Measurements from ENCODE around the gene TTLL8.

The TTLL8 gene

DNA sequence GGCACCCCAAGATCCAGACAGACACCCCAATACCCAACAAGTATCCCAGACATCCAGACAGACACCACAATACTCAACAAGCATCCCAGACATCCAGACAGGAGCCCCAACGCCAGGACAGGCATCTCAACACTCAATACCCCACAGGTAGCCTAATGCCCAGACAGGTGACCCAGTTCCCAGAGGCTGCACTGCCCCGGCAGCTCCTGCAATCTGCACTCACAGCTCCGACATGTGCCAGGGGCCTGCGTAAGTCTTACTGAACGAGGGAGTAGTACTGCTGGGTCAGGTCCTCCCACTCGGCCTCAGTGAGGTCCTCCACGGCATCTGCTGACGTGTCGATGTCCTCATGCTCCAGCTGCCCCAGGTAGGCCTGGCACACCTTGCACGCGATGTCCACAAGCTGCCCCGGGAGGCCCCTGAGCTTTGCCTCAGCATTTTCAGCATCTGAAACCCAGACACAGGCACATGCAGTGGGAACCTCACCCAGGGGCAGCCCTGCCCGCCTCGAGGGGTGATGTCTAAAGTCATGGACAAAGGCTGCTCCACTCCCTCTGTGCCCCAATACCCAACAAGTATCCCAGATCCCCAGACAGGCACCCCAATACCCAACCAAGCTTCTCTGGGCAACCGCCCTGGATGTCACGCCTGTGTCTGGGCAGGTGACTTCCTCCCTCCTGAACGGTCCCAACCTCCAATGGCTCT, 16.6 kb downstream of the TTLL8 start:
- no peak for DNase-seq (ENCODE audit: low spot score)

DNA sequence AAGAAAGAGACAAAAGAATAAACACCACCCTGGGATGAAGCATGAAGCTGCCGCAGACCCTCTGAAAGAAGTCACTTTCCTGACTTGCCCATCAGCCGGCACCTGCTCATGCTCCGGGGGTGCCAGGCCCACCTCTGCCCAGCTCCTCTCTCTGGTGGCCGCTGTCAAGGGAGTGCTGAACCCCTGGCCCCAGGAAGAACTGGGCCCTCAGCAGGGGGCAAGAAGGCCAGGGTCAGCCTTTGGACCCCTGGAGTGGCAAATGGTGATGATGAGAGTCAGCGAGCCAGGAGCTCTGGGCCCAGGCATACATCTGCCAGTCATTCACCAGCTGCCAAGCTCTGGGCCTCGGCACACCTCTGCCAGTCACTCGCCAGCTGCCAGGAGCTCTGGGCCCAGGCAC, 17.4 kb downstream of the TTLL8 start:
- no peak for DNase-seq (ENCODE audit: low spot score)

DNA sequence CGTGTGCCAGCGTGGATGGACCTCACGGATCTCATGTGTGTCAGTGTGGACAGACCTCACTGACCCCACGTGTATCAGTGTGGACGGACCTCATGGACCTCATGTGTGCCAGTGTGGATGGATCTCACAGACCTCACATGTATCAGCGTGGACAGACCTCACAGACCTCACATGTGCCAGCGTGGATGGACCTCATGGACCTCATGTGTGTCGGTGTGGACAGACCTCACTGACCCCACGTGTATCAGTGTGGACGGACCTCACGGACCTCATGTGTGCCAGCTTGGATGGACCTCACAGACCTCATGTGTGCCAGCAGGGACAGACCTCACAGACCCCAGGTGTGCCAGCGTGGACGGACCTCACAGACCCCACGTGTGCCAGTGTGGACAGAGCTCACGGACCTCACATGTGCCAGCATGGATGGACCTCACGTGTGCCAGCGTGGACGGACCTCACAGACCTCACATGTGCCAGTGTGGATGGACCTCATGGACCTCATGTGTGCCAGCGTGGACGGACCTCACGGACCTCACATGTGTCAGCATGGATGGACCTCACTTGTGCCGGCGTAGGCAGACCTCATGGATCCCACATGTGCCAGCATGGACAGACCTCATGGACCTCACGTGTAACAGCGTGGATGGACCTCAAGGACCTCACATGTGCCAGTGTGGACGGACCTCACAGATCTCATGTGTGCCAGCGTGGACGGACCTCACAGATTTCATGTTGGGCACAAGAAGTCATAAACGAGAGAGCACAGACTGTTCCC, 18.2 kb downstream of the TTLL8 start:
- no peak for DNase-seq (ENCODE audit: low spot score)

DNA sequence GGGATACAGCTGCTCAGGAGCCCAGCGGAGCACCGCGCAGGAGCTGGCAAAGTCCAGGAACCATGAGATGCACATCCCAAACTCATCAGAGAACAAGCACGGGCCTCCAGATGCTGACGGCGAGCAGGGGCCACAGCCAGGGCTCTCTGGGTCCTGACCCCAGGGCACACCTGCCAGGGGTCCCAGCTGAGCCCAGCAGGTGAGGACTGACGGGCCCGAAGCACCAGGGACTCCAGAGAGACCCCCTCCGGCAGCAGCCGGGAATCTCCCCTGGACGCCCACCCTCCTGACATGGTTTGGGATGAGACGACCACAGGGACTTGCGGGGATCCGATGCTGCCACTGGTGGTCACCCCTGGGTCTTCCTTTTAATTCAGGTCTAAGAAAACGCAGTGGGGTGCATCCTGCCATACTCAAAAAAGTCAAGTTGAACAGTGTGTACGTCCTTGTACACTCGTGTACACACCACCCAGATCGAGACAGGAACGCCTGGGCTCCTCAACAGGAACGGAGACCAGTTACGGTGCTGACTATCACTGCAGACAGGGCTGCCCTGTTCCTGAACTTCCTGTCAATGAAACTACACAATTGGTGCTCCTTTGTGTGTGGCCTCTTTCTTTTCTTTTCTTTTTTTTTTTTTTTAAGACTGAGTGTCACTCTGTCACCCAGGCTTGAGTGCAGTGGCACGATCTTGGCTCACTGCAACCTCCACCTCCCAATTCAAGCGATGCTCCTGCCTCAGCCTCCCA, 21.9 kb downstream of the TTLL8 start:
- DNase-seq (ENCODE audit: low spot score) = no peak

DNA sequence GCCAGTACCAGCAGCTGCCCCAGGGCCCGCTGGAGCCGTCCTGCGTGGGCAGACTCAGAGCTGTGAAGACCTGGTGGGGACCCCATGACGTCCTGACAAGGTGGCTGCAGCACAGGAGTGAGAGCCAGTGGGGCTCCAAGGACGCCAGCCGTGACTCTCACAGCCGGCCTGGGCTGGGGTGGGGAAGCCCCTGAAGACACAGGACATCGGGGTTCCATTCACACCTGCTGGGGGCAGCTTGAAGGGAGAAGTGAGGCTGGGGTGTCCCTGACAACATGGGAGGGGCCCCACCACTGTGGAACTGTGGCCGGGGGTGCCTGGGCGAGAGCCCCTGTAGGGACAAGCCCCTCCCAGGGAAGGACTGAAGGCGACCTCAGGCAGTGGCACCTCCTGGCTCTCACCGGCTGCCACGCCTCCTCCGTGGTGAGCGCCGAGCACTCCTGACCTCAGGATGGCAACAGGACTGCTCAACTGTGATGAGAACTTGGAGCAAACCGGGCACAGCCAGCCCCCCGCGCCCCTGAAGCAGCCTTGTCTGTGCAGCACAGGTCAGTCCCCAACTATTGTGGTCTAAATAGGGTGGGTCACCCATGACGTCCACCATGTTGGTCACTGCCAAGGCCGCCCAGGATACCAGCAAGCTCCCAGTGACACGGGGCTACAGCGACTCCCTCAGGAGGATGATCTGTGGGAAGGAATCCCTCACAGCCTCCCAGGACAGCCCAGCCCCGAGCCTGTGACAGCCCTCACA, 22.8 kb downstream of the TTLL8 start:
- DNase-seq (ENCODE audit: low spot score) = no peak

DNA sequence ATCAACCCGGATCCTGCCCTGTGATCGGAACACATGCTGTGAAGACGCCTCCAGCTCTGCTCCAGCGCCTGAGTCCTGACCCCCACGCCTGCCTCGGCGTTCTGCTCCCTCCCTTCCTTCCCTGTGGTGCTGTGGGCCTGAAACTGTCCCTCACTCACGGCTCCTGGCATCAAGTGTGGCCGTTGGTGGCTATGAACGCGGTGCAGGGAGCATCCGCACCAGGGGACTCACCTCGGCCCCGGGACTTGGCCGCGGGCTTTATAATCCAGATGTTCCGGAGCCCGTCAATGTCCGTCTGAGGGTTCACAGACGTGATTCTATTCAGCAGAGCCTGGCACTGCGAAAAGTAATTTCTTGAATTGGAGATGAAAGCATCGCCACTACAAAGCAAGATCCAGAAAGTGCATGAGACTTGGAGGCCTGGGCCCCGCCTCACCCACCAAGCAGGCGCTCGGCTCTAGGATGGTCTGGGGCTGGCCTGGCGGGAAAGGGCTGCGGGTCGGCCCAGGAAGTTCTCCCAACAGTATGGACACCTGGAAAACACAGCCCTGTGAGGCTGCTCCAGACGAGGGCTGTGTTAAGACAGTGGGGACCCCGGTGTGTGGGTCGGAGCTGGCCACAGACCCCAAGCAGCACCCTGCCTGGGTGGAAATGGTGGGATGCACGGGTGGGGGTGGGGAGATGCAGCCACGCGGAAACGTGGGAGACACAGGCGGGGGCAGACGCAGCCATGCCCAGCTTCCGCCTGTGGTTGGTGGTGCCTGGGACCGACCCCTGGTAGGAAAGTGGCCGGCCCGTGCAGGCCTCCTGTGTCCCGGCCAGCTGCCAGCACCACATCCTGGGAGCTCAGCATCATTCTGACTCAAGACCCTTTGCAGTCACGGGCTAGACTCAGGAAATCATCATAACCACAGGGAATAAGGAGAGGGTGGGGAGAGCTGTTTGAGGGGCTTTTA, 23.7 kb downstream of the TTLL8 start:
- peak; percentile 9 for DNase-seq (ENCODE audit: low spot score)

DNA sequence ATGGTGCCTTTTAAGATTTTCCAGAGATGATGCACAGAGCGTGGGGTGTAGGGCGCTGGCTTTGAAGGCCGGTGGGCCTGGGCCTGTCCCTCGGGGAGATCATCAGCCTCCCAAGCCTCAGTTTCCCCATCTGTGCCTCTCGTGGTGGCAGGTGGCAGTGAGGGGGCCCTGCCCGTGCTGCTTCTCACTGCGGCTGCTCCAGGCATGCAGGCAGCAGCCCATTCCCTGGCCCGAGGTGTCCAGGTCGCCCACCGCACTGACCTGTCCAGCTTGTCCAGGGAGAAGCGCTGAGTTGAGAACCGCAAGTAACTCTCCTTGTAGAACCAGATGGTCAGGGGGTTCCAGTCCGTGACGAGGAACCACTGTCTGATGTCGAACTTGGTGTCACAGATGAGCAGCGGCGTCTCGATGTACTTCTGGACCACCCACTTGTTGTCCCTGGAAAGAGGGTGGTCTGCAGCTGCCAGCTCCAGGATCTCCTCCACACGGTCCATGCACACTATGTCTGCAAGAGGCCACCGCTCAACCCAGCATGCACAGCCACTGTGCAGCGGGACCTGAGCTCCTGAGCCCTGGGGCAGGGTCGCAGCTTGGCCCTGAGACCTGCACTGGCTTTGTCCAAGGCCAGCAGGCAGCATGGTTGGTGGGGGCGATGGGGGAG, 25.0 kb downstream of the TTLL8 start:
- no peak for DNase-seq (ENCODE audit: low spot score)

DNA sequence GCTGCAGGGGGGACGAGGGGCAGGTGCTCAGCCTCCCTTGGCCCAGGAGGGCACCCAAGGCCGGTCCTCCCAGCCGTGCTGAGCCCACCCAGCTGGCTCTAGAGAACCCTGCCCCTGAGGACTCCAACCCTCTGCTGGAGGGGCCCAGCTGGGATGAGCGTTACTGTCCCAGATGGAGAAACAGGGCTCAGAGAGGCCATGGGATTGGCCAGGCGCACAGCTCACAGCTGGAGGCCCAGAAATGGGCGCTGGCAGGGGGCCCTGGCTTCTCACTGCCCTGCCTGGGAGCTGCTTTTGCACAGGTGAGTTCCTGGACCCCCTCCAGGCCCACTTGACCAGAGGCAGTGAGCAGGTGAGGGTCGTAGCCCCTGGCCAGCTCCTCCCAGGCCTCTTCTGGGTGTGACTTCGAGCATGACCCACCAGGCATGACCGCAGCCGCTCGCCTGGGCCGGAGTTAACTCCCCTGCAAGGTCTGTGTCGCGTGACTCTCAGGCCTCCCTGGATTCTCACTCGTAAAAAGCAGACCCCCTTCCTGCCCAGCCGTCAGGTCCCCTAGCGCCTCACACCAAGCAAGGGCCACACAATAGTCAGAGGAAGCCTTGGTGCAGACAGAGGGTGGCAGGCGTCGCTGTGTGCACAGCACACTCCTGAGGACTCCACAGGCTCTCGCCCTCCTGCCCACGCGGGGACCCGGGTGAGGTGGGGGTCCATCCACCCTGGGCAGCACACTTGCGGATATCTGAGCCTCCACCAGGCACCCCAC, 25.8 kb downstream of the TTLL8 start:
- DNase-seq (ENCODE audit: low spot score) = no peak

DNA sequence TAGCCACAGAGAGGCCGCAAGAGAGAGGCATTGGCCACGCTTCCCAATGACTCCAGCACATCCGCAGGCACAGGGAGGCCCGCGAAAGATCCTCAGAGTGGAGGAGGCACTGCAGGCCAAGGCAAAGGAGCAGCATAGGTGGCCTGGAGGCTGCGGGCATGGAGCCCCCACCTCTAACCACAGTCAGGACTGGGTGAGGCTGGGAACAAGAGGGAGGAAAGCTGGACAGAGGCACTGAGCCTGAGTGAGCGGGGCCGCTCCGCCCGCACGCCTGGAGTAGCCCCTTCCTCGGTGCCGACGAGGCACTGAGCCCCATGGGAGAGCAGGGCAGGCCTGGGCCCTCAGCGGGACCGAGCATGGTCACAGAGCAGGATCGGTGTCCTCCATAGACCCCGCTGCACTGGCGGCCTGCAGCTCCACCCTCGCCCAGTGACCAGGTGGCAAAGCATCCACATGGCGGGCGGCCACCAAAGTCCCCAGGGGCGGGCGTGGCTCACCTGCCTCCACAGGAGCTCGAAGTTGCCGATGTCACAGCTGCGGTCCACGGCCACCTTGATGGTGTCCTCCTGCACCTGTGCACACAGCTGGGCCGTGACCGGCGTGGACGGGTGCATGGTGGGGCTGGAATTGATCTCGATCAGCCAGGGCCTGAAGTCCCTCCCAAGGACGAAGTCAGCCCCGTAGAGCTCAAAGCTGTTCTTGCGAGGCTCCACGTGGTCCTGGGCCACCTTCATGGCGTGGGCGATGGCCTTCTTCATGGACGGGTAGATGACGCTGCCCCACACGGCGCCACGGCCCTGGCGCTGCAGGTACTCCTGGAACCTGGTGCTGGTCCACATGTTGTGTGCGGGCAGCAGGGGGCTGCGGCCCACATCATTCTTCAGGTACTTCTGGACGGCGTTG, 26.7 kb downstream of the TTLL8 start:
- DNase-seq (ENCODE audit: low spot score) = peak; percentile 24

DNA sequence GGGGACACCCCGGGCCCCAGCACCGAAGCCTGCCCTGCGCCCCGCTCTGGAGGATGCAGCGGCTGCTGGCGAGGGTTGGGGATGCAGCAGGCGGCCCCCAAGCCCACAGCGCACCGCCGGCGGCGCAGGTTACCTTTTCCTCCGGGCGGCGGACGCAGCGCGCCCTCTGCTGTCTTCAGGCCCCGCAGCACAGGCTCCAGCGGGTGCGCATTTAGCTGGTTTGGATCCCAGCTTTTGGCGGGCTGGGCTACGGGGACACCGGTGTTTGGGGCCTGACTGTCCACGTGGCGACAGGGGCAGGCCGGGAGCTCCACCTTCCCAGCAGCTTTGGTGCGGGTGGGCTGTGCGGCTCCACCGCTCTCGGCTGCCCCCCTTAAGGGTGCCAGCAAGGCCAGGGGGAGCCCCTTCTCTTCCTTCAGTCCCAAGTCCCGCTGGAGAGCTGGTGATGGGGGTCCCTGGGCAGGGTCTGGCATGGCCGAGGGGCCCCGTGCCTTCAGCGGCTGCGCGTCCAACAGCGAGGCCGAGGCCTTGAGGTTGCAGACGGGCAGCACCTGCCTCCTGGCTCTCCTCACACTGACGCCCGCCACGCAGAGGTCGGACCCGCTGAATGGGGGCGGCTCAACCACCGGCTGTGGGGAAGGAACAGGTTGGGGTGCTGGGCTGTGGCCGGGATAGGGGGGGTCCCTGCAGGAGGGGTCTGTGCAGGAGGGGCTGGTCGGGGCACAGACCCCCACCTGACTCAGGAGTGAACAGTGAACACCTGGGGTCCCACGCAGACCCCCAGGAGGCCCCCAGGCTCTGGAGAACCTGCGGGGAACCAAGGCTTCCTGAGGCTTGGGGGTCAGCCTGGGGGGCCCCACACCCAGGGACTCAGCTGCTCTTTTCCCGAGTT, 27.6 kb downstream of the TTLL8 start:
- peak; percentile 94 for DNase-seq (ENCODE audit: low spot score)

DNA sequence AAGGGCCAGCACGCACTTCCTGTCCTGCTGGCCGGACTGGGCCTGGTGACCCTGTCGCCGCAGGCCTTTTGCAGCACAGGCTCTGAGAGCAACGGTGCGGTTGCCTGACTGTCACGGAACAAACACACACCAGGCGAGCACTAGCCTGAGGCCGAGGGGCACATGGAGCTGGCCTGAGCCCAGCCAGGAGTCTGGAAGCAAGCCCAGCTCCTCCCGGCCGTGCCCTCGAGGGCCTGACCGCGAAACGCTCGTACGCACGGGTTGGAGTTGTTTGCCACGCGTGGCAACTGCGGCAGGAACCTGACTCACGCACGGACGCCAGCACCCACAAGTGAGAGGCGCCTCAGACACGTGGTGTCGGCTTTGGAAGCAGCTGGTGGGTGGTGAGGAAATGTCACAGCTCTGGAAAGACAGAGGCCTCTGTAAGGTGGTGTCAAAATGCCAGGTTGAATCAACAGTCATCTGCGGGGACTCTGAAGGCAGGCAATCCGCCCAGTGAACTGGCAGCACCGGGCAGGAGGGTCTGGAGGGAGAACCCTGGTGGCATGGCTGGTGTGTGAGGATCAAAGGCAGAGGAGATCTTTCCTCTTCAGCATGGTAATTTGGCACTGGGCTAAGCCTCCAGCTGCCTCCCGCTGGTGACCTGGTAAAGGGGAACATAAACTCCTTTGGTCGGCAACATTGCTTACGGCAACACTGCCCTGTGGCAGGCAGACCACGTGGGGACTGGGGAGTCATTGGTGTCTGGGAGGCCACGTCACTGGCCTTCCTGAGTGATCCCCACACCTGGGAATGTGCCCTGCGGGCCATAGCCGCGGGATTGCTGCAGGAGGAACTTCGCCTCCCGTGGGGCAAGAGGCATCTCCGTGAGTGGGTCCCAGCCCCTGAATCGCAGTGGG, 30.2 kb downstream of the TTLL8 start:
- peak; percentile 56 for DNase-seq (ENCODE audit: low spot score)

DNA sequence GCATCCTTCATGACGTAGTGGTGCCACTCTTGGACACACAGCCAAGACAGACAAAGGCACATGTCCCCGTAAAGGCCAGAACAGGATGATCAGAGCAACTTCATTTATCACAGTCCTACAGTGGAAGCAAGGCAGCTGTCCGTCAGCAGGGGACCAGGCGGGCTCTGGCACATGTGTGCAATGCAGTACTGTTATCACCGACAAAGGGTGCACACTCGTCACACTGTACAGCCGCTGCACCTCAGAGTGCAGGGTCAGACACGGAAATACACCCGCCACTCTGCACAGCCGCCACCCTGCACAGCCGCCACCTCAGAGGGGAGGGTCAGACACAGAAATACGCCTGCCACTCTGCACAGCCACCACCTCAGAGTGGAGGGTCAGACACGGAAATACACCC, 32.1 kb downstream of the TTLL8 start:
- no peak for DNase-seq (ENCODE audit: low spot score)

DNA sequence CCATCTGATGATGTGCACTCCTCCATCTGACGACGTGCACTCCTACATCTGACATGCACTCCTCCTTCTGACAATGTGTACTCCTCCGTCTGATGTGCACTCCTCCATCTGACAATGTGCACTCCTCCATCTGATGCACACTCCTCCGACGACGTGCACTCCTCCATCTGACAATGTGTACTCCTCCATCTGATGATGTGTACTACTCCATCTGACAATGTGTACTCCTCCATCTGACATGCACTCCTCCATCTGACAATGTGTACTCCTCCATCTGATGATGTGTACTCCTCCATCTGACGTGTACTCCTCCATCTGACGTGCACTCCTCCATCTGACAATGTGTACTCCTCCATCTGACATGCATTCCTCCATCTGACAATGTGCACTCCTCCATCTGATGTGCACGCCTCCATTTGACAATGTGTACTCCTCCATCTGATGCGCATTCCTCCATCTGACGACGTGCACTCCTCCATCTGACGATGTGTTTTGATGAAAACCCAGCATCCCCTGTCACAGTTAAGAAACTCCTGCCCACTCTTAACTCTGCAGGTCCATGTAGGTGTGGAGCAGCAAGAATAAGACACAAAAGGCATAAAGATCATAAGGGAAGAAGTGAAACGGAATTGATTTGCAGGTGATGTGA, 35.8 kb downstream of the TTLL8 start:
- no peak for DNase-seq (ENCODE audit: low spot score)

DNA sequence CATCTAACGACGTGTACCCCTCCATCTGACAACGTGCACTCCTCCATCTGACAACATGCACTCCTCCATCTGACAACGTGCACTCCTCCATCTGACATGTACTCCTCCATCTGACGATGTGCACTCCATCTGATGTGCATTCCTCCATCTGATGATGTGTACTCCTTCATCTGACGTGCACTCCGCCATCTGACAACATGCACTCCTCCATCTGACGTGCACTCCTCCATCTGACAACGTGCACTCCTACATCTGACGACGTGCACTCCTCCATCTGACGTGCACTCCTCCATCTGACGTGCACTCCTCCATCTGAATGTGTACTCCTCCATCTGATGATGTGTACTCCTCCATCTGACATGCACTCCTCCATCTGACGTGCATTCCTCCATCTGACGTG, 37.5 kb downstream of the TTLL8 start:
- DNase-seq (ENCODE audit: low spot score) = no peak

DNA sequence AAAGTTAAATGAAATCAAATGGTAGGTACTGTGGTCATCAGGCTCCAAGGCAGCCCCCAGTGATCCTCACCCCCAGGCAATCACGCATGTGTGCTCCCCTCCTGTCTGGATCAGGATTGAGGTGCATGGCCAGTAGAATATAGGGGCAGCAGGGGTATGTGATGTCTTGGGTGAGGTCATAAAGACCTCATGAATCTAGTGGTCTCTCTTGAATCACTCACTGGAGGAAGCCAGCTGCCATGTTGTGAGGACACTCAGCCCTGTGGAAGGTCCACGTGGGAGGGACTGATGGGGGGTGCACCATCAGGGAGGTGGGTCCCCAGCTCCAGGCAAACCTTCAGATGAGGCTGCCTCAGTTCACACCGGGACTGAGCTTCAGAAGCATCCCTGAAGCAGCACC, 38.8 kb downstream of the TTLL8 start:
- no peak for DNase-seq (ENCODE audit: low spot score)
